SIG-M5 (cell line): Measurements from ENCODE around the gene PTPN4.
"Not testable (repeated sequence)": the region's sequence is repeated elsewhere in the genome, so short reads cannot be mapped to it uniquely, and the experiment has no call there.

Experiments
- DNase-seq: peaks from one replicate; lab custom pipeline; 2025; lab: John Stamatoyannopoulos, UW

The PTPN4 gene

GRCh38 chr2:119941981-119942513, 182.3 kb downstream of the PTPN4 start:
- no peak for DNase-seq

GRCh38 chr2:119943058-119943457, 183.3 kb downstream of the PTPN4 start:
- no peak for DNase-seq

DNA sequence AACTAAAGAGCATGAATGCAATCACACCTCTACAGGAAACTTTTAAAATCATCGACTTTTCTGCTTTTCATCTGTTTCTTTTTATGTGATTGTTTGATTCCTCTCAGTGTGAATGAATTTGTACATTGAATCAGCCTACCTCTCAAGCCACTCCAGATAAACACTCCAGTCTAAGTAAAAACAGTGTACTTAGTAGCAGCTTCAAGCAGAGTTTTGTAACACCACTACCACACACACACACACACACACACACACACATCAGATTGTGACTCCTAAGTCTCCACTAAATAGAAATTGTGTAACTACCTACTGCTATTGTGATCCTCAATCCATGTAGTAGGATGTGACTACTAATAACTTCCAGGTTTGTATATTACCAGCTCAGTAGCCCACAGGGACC, 187.8 kb downstream of the PTPN4 start:
- no peak for DNase-seq

- no peak for DNase-seq
Observed at GRCh38 chr2:119950966-119951365, 191.2 kb downstream of the PTPN4 start.

- no peak for DNase-seq
Observed at GRCh38 chr2:119958670-119959268, 199.0 kb downstream of the PTPN4 start.

GRCh38 chr2:119960821-119961220, 201.1 kb downstream of the PTPN4 start:
- DNase-seq: no peak

DNA sequence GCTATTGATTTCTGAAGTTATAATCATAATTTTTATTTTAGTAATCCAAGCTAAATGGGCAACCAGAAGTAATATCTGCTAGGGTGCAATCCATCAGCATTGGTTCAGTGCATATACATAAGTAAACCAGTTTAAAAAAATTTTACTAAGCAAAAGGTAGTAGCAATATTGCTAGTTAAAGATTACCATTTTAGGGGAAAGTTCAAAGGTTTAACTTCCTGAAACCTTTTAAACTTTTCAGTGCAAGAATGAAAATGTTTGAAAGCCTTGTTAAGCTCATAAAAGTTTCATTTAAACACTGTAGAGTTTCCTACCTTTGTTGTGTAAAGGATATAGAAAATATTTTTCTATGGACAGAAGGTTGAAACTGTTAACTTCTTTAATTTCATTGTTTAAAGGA, 222.2 kb downstream of the PTPN4 start:
- DNase-seq: no peak

DNA sequence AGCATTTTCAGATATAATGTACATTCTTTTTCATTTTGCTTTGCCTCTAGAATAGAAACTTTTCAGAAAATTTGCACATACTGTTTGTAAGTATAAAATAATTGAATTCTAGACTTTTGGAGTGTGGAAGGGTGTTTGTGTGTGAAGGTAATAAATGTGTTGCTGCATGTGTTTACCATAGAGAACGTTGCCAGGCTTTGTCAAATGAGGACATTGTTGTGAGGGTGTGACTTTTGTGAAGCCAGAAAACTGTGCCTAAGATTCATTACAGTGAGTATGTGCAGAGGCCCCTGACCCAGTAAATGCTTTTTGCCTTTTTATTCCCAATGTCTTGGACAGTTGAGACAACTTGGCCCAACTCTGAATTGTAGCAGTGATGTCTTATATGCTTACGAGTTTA, 222.8 kb downstream of the PTPN4 start:
- no peak for DNase-seq

DNA sequence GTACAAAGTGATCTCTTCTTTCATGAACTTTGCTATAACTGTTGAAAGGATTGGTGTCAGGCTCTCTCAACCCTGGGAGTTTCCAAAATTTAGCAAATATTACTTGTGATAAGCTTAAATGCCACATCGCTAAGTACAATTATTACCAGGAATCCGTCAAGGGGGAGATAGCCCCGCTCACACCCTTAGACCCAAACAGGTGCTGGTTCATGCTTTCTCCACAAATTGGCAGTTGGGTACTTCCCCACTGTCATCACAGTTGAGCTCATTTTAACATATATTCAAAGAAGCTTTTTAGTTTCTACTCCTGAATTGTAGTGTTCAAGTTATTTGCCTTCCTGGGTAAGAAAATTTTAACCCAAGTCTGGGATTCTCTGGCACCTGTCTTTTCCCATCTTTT, 223.4 kb downstream of the PTPN4 start:
- no peak for DNase-seq

GRCh38 chr2:119996148-119996547, 236.4 kb downstream of the PTPN4 start:
- no peak for DNase-seq

GRCh38 chr2:119996896-119997891, 237.5 kb downstream of the PTPN4 start:
- DNase-seq: not testable (repeated sequence)

GRCh38 chr2:120001471-120001870, 241.7 kb downstream of the PTPN4 start:
- DNase-seq: no peak

DNA sequence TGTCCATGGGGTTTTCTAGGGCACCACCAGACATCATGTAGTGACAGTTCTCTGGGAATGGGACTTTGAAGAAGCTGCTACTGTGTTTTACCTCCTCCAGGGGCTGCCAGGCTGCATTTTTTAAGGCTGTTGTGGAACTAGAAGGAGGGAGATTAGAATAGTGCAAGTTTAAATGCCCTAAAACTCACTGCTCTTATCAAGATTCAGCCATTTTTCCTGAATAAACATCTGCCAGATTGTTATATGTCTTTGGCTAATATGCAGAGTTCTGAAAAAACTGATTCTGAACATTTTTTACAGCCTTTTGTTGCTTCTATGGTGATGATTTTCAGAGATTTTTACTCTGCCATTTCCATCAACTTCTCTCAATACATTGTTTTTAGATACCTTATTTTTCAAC, 244.5 kb downstream of the PTPN4 start:
- no peak for DNase-seq

DNA sequence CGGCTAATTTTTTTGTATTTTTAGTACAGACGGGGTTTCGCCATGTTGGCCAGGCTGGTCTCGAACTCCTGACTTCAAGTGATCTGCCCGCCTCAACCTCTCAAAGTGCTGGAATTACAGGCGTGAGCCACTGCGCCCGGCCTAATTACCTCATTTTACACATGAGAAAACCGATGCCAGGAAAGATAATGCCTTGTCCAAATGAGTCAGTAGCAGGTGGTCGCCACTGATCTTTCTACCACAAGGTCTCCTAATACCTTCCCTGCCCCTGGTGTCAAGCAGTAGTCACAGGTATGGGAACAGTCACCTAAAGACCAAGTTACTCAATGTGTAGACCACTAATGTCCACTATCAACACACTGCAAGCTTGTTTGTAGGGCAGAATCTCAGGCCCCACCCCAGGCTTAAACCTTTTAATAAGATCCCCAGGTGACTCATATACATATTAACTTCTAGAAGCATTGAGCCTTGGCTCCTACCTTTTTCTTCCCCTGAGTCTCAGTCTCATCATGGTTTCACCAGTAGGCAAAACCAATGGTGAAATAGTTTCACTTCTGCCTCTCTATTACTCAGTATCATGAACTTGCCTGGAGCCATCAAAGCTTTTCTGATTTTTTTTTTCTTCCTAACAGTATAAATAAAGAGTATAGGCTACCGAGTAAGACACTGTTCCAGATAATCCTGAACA, 246.3 kb downstream of the PTPN4 start:
- peak; percentile 21 for DNase-seq

DNA sequence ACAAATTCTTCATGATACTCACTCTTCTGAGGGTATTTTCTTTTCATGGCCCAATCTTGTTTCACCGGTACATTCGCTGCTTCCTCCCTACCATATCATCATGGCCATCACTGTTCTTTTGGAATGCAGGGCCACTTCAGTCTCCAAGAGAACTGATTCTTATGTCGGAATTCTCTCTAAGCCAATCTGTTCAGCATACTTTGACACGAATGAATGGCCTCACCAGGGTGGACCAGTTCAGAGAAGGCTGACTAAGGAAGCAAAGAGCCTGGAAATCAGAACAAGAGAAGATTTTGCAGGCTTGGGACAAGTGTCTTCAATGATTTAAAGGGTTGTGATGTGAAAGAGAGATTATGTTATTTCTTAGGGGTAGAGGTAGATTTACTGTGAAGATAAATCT, 248.1 kb downstream of the PTPN4 start:
- no peak for DNase-seq

DNA sequence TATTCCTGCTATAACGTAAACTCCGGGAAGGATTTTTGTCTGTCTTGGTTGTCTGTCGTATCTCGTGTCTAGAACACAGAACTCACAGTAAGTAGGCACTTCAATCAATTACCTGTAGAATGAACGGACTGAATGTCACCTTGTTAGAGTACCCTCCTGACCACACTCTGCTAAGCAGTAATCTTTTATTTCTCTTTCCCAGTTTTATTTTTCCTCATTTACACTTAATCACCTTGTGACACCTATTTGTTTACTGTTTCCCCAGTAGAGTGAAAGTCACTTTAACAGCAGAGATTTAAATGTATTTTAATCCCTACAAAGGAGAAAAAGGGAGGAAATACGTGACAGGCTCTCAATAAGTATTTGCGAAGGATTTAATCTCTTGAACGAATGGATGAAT, 252.6 kb downstream of the PTPN4 start:
- no peak for DNase-seq

- DNase-seq: no peak
Observed at GRCh38 chr2:120012771-120013596, 253.3 kb downstream of the PTPN4 start, which contains the start of gene EPB41L5. TSS of gene EPB41L5 (plus strand) at chr2:120013077. CDS start at chr2:120019085, 6,008 bp downstream.

DNA sequence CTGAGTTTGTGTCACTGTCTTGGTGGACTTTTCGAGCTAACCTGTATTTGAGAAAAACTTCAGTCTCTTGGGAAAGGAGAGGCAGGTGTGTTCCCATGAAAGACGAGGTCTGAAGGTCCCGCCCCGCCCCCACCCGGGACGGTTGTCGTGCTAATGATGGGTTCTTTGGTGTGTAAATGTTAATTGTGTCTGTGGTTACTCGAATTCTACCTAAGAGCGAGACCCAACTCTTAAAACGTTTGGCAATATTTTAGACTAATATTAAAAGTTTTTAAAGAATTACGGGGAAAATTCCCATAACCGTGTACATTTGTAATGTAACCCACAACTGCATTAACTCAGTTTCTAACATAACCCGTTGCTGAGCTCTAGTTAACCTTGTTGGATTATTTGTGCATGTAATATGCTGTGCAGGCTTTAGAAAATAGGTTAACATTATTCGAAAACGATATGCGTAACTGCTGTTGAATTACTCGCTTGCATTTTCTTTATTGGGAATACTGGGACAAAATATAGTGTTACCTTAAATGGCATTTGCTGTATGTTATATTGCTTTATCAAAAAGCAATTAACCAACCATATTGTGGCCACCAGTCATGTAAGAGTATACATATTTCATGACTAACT, 254.0 kb downstream of the PTPN4 start:
- DNase-seq: no peak

- DNase-seq: no peak
Observed at GRCh38 chr2:120014226-120014980, 254.7 kb downstream of the PTPN4 start.

GRCh38 chr2:120016800-120017199, 257.1 kb downstream of the PTPN4 start:
- DNase-seq: no peak
